Activated T-cell treated with anti-CD3 and anti-CD28 coated beads for 24 hours (primary cell): ENCODE measurements around the gene HSPA1B.
A peak's percentile ranks its signal among the peaks of the same experiment; 100 is the strongest.
"Not testable (repeated sequence)": the region's sequence is repeated elsewhere in the genome, so short reads cannot be mapped to it uniquely, and the experiment has no call there.

Source experiments
- DNase-seq: peaks from one replicate; pipeline ENCODE4 v3.0.0-alpha.2; 2020; ENCODE audit warnings: low read depth

HSPA1B gene

DNA sequence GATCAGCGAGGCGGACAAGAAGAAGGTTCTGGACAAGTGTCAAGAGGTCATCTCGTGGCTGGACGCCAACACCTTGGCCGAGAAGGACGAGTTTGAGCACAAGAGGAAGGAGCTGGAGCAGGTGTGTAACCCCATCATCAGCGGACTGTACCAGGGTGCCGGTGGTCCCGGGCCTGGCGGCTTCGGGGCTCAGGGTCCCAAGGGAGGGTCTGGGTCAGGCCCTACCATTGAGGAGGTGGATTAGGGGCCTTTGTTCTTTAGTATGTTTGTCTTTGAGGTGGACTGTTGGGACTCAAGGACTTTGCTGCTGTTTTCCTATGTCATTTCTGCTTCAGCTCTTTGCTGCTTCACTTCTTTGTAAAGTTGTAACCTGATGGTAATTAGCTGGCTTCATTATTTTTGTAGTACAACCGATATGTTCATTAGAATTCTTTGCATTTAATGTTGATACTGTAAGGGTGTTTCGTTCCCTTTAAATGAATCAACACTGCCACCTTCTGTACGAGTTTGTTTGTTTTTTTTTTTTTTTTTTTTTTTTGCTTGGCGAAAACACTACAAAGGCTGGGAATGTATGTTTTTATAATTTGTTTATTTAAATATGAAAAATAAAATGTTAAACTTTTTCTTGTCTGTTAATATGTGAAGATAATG is 2.2 kb downstream of the HSPA1B start:
- no peak for DNase-seq

DNA sequence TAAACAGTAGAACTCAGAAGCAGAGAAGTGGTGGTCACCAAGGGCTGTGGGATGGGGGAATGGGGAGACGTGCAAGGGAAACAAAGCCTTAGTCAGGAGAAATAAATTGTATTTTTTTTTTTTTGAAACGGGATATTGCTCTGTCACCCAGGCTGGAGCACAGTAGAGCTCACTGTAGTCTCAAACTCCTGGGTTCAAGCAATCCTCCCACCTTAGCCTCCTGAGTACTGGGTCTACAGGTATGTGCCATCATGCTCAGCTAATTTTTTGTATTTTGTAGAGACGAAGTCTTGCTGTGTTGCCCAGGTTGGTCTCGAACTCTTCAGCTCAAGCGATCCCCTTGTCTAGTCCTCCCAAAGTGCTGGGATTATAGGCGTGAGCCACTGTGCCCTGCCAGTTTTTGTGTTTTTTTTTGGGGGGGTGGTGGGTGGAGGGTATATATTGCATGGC is 3.4 kb downstream of the HSPA1B start:
- no peak for DNase-seq

- no peak for DNase-seq
Measured at GRCh38 chr6:31831350-31832215, 4.0 kb downstream of the HSPA1B start.

GRCh38 chr6:31834367-31835250 is 7.1 kb downstream of the HSPA1B start:
- peak; percentile 76 for DNase-seq

DNA sequence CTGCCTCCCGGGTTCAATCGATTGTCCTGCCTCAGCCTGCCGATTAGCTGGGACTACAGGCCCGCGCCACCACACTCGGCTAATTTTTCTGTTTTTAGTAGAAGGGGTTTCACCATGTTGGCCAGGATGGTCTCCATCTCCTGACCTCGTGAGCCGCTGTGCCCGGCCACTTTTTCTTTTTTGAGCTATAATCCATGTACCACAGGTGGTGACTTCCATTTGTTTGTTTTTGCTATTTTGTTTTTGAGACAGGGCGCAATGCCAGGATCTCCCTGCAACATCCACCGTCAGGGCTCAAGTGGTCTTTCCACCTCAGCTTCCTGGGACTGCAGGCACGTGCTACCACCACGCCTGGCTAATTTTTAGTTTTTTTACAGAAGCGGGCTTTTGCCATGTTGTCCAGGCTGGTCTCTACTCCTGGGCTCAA is 8.5 kb downstream of the HSPA1B start:
- DNase-seq: no peak

DNA sequence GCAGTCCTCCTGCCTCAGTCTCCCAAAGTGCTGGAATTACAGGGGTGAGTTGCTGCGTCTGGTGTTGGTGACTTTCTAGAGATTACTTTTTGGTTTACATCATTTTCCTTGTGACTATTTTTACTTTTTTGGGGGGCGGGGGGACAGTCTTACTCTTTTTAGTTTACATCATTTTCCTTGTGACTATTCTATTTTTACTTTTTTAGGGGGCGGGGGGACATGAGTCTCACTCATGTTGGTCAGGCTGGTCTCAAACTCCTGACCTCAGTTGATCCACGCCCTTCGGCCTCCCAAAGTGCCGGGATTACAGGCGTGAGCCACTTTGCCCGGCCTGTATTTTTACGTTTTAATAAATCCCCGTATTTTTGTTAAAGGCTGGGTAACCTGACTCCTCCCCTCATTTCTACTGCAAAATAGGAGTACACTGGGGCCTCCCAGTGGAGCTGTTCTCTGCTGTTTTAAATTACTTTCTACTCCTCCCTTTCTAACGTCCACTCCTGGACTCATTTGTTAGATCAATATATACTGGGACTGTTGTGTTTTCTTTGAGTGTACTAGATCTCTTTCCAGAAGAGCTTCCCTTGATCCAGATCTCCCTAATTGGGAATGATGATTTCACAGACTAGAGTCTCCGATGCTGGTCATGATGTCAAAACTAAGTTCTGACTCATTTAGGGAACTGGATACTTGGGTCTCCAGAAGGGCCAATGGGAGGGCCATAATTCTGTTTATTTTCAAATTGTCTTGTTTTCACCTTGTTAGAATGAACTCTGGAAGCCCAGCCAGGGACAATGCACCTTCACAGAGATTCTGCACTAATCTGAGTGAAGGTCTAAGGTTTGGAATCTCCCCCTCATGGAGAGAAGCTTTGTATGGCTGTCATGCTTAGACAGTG is 9.2 kb downstream of the HSPA1B start:
- no peak for DNase-seq

DNA sequence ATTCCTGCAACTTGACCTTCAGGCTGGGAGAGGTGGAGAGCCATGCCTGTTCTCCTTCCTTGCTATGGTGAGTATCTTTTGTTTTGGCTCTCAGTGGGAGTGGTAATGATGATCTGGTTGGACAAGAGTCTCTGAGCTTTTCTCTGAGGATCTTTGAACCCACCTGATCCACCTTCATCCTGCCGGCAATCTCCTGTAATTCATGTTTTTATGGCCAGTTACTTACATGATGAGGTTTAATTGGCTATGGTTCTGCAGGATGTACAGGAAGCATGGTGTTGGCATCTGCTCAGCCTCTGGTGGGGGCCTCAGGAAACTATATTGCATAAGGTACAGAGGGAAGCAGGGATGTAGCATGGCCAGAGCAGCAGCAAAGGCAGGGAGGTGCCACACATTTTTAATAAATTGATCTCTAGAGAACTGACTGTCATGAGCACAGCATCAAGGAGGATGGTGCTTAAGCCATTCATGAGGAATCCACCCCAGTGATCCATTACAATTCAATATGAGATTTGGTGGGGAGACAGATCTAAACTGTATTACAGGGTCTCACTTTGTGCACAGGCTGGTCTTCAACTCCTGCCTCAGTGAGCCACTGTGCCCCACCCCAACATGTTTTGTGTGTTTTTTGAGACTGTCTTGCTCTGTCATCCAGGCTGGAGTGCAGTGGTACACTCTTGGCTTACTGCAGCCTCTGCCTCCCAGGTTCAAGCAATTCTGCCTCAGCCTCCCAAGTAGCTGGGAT is 10.0 kb downstream of the HSPA1B start:
- no peak for DNase-seq

- DNase-seq: not testable (repeated sequence)
Measured at GRCh38 chr6:31838114-31838553, 10.6 kb downstream of the HSPA1B start.

- DNase-seq: no peak
Measured at GRCh38 chr6:31838968-31839367, 11.4 kb downstream of the HSPA1B start.

DNA sequence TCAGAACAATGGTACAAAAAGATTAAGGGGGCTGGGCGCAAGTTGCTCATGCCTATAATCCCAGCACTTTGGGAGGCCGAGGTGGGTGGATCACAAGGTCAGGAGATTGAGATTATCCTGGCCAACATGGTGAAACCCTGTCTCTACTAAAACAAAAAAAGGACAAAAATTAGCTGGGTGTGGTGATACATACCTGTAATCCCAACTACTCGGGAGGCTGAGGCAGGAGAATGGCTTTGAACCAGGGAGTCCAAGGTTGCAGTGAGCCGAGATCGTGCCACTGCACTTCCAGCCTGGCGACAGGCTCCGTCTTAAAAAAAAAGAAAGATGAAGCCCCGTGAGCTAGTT is 12.2 kb downstream of the HSPA1B start:
- DNase-seq: not testable (repeated sequence)

- no peak for DNase-seq
Measured at GRCh38 chr6:31842053-31842452, 14.5 kb downstream of the HSPA1B start.

- no peak for DNase-seq
Measured at GRCh38 chr6:31844507-31844906, 17.0 kb downstream of the HSPA1B start.

GRCh38 chr6:31847276-31847978 is 19.9 kb downstream of the HSPA1B start:
- DNase-seq: no peak

- no peak for DNase-seq
Measured at GRCh38 chr6:31850765-31851484, 23.4 kb downstream of the HSPA1B start.

DNA sequence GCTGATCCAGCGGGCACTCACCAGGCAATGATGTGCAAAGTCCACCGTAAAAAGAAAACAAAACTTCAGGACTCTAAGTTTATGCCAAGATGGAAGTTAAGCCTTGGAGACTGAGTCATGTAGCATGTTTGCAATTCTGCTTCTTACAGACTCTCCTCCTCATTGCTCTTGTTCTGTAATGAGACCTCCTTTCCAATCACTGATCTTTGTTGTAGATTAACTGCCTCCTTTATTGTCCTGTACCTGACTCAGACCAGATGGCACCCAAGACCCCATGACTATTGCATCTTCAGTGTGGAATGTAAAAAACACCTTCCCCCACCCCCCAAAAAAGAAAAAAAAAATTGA is 23.9 kb downstream of the HSPA1B start:
- DNase-seq: no peak

DNA sequence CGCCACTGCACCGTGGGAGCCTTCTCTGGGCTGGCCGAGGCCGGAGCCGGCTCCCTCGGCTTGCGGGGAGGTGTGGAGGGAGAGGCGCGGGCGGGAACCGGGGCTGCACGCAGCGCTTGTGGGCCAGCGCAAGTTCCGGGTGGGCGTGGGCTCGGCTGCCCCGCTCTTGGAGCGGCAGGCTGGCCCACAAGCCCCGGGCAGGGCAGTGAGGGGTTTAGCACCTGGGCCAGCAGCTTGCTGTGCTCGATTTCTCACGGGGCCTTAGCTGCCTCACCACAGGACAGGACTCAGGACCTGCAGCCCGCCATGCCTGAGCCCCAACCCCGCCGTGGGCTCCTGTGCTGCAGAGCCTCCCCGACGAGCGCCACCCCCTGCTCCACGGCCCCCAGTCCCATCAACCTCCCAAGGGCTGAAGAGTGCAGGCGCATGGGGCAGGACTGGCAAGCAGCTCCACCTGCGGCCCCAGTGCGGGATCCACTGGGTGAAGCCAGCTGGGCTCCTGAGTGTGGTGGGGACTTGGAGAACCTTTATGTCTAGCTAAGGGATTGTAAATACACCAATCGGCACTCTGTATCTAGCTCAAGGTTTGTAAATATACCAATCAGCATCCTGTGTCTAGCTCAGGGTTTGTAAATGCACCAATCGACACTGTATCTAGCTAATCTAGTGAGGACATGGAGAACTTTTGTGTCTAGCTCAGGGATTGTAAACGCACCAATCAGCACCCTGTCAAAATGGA is 24.6 kb downstream of the HSPA1B start:
- DNase-seq: not testable (repeated sequence)

DNA sequence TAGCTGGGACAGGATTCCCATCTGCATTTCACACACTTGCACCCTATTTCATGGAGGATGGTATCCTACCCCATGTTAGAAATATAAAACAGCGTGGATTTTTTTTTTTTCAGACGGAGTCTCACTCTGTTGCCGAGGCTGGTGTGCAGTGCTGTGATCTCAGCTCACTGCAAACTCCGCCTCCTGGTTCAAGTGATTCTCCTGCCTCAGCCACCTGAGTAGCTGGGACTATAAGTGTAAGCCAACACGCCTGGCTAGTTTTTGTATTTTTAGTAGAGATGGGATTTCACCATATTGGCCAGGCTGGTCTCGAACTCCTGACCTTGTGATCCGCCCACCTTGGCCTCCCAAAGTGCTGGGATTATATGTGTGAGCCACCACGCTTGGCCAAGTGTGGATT is 30.2 kb downstream of the HSPA1B start:
- DNase-seq: not testable (repeated sequence)

DNA sequence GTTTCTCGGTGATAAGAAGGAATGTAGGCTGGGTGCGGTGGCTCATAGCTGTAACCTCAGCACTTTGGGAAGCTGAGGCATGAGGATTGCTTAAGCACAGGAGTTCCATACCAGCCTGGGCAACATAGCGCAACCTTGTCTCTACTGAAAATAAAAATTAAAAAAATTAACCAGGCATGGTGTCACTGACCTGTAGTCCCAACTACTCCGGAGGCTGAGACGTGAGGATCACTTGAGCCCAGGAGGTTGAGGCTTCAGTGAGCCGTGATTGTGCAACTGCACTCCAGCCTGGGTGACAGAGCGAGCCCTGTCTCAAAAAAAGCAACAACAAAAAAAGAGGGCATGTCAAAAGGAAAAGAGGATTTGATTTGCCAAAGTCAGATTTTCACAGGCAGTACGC is 31.2 kb downstream of the HSPA1B start:
- DNase-seq: no peak

GRCh38 chr6:31859923-31860322 is 32.4 kb downstream of the HSPA1B start:
- DNase-seq: no peak
